ENCODE results near the gene IP6K3.

The IP6K3 gene

GRCh38 chr6:33694401-33694931 is 52.2 kb downstream of the IP6K3 start:
- Histone ChIP-seq H3K4me3 (replicated peaks; ENCODE audit: low read depth, low read length) (no peak overlapping the region), H3K27me3 (replicated peaks; ENCODE audit: control insufficient read depth, insufficient read depth, low read length) (no peaks in the 10 kb centered on the region), H3K36me3 (ENCODE audit: control insufficient read depth, insufficient read depth, low read length) (peaks cover 50% of the 10 kb centered on the region)
- TF ChIP-seq, protein P1, sequence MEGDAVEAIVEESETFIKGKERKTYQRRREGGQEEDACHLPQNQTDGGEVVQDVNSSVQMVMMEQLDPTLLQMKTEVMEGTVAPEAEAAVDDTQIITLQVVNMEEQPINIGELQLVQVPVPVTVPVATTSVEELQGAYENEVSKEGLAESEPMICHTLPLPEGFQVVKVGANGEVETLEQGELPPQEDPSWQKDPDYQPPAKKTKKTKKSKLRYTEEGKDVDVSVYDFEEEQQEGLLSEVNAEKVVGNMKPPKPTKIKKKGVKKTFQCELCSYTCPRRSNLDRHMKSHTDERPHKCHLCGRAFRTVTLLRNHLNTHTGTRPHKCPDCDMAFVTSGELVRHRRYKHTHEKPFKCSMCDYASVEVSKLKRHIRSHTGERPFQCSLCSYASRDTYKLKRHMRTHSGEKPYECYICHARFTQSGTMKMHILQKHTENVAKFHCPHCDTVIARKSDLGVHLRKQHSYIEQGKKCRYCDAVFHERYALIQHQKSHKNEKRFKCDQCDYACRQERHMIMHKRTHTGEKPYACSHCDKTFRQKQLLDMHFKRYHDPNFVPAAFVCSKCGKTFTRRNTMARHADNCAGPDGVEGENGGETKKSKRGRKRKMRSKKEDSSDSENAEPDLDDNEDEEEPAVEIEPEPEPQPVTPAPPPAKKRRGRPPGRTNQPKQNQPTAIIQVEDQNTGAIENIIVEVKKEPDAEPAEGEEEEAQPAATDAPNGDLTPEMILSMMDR (IDR thresholded peaks at IDR 0.05; ENCODE audit: insufficient read depth, low read length, poor library complexity, severe bottlenecking): no peak
- no peak for DNase-seq (ENCODE audit: extremely low read depth, insufficient read length)

GRCh38 chr6:33693186-33694105 is 53.3 kb downstream of the IP6K3 start:
- Histone ChIP-seq H3K36me3 (ENCODE audit: control insufficient read depth, insufficient read depth, low read length) (peaks cover 56% of the 10 kb centered on the region), H3K4me3 (replicated peaks; ENCODE audit: low read depth, low read length) (no peak overlapping the region), H3K27me3 (replicated peaks; ENCODE audit: control insufficient read depth, insufficient read depth, low read length) (no peaks in the 10 kb centered on the region)
- DNase-seq (ENCODE audit: extremely low read depth, insufficient read length): no peak
- TF ChIP-seq, protein P1 (IDR thresholded peaks at IDR 0.05; ENCODE audit: insufficient read depth, low read length, poor library complexity, severe bottlenecking): no peak

- TF ChIP-seq, protein P1 (IDR thresholded peaks at IDR 0.05; ENCODE audit: insufficient read depth, low read length, poor library complexity, severe bottlenecking): no peak
- Histone ChIP-seq H3K4me3 (replicated peaks; ENCODE audit: low read depth, low read length) (no peak overlapping the region), H3K27me3 (replicated peaks; ENCODE audit: control insufficient read depth, insufficient read depth, low read length) (no peaks in the 10 kb centered on the region), H3K36me3 (ENCODE audit: control insufficient read depth, insufficient read depth, low read length) (peaks cover 56% of the 10 kb centered on the region)
- peak; percentile 45 for DNase-seq (ENCODE audit: extremely low read depth, insufficient read length)
Observed at GRCh38 chr6:33692760-33693158, 53.9 kb downstream of the IP6K3 start.

DNA sequence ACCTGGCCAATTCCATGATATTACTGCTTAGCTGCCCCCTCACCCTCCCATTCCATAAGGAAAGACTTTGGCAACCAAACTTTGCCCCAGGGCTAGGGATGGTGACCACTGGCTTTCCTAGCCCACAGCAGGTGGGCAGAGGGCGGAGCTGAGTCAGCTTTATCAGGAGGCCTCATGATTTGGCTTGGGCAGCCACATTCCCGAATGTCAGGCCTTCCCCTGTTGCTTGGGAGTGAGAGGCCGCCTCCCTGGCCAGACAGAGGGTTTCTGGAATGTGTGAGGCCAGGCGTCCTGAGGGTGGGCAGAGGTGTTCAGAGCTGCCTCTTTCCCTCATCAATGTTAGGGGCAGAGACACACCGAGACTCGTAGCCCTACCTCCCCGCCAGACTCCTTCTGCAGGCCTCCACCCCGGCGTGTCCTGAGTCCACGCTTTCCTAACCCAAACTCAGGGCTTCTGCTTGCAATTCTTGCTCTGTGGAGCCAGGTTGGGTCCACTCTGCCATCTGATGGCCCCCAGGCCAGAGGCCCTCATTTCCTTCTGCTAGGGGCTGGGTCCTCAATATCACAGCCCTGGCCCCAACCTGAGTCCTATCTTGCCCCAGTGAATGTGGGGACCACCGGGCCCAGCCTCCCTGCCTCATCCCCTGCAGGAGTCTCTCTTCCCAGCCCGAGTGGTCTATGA is 54.5 kb downstream of the IP6K3 start:
- no peak overlapping the region for H3K4me3 ChIP-seq (replicated peaks; ENCODE audit: low read depth, low read length)
- DNase-seq (ENCODE audit: extremely low read depth, insufficient read length): no peak
- H3K36me3 ChIP-seq (ENCODE audit: control insufficient read depth, insufficient read depth, low read length): peaks cover 58% of the 10 kb centered on the region
- TF ChIP-seq, protein P1 (IDR thresholded peaks at IDR 0.05; ENCODE audit: insufficient read depth, low read length, poor library complexity, severe bottlenecking): no peak
- no peaks in the 10 kb centered on the region for H3K27me3 ChIP-seq (replicated peaks; ENCODE audit: control insufficient read depth, insufficient read depth, low read length)

DNA sequence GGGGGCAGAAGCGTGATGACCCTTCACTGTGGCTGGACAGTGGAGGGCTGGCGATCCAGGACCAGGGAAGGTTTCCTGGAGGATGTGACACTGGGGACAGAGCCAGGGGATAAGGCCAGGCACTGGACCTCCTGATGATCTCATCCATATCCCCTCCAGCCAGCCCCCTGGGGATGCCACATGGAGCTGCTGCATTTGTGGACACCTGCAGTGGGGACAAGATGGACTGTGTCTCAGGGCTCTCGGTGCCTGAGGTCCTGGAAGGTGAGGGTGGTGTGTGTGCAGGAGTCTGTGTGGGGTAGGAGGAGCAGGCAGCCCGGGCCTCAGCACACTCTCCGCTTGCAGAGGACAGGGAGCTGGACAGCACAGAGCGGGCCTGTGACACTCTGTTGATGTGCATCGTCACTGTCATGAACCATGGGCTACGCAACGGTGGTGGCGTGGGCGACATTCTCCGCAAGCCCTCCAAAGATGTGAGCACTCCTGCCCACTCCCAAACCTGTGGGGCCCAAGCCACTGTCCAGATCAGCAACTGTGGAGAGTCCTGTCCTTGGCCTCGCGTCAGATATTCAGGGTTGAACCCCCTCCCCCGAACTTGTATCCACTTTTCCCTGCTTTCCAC is 55.1 kb downstream of the IP6K3 start:
- no peak for DNase-seq (ENCODE audit: extremely low read depth, insufficient read length)
- no peak overlapping the region for H3K4me3 ChIP-seq (replicated peaks; ENCODE audit: low read depth, low read length)
- TF ChIP-seq, protein P1 (IDR thresholded peaks at IDR 0.05; ENCODE audit: insufficient read depth, low read length, poor library complexity, severe bottlenecking): no peak
- H3K36me3 ChIP-seq (ENCODE audit: control insufficient read depth, insufficient read depth, low read length): peaks cover 57% of the 10 kb centered on the region
- no peaks in the 10 kb centered on the region for H3K27me3 ChIP-seq (replicated peaks; ENCODE audit: control insufficient read depth, insufficient read depth, low read length)

Data from GM06990 (cell line).